Ovary (tissue), 9 donors: ENCODE data around the gene NOL11. TPM values are rescaled to one million over a fixed set of nuclear protein-coding genes. Genes with fewer than 3 reads are reported as not detected.
"Not testable (repeated sequence)": the region's sequence is repeated elsewhere in the genome, so short reads cannot be mapped to it uniquely, and the experiment has no call there.

ENCODE experiments used
- DNase-seq, 5 donors: peaks; one replicate each; pipeline ENCODE4 v3.0.0-alpha.2; 2019 to 2020
- H3K27ac ChIP-seq, 2 donors: fragments of 200-600 bp; one replicate each; pipeline versions ENCODE4 v1.5.1 to v1.8.0; 2019 to 2022
- H3K27me3 ChIP-seq: fragments of 200-600 bp; one replicate; pipeline ENCODE4 v1.8.0; 2022
- H3K36me3 ChIP-seq: fragments of 200-600 bp; sonication (generic); one replicate; pipeline ENCODE4 v1.5.1; 2019
- H3K4me1 ChIP-seq: one replicate; pipeline ENCODE4 v1.8.1; 2013; ENCODE audit warnings: mild to moderate bottlenecking, moderate library complexity; ENCODE audit not compliant: insufficient read depth
- H3K4me3 ChIP-seq: fragments of 200-600 bp; sonication (generic); one replicate; pipeline ENCODE4 v1.5.1; 2017
- H3K9me3 ChIP-seq, 2 donors: fragments of 200-600 bp in 1 of 2; sonication (generic) in 1 of 2; one replicate each; pipeline versions ENCODE4 v1.5.1 to v1.8.1; 2013 to 2019; ENCODE audit warnings: mild to moderate bottlenecking in 1 of 2, moderate library complexity in 1 of 2
- EP300 ChIP-seq: sonication (generic); formaldehyde crosslinking; IDR thresholded peaks from one replicate; pipeline ENCODE4 v1.6.1; 2017; ENCODE audit warnings: antibody characterized with exemption
- POLR2A ChIP-seq: fragments of 450-650 bp; IDR thresholded peaks from one replicate; pipeline ENCODE4 v1.6.1; 2017; ENCODE audit warnings: antibody characterized with exemption, mild to moderate bottlenecking, moderate library complexity
- WGBS, 3 donors: extraction: QIAGEN DNeasy Blood & Tissue Kit in 1 of 3; methylation state at CpG; one replicate each; pipeline versions ENCODE4 v1.1.5 to v1.1.7; 2013 to 2017; 5-methylcytosine and 5-hydroxymethylcytosine counted together
- intact Hi-C, 4 donors: fragments of 100-400 bp; cut with DNase I; formaldehyde crosslinking; loops; one replicate each; pipeline versions ENCODE4 v1.11.0 to v1.15.1; 2022 to 2023
- polyA plus RNA-seq, 2 donors: library from polyadenylated mRNA; stranded (reverse); fragments of 200-250 nt in 1 of 2; fragments of 350-450 nt in 1 of 2; fragmentation: Illumina TruSeq in 1 of 2; extraction: RNeasy Lipid Tissue Mini Kit (QIAGEN cat#74804) in 1 of 2; gene quantifications; one replicate each; pipeline ENCODE4 v1.2.3, GENCODE V29; 2013 to 2014
- total RNA-seq, 7 donors: library from RNA; depleted of rRNA in 2 of 7; stranded (reverse); fragments of >200 nt in 2 of 7; fragmentation: NEBNext Ultra II Directional in 3 of 7; extraction: Animal tissue kit (Norgen Biotek cat#: 25700) in 3 of 7; gene quantifications; one replicate each; pipeline versions ENCODE4 v1.1.0 to v1.2.4, GENCODE V29; 2016 to 2023
- TF ChIP-seq, protein P1 (sequence below), 3 donors: fragments of 450-650 bp in 2 of 3; fragments of 200-600 bp in 1 of 3; IDR thresholded peaks; one replicate each; pipeline versions ENCODE4 v1.5.1 to v1.8.0; 2016 to 2022; ENCODE audit warnings: antibody characterized with exemption in 3 of 3, mild to moderate bottlenecking in 1 of 3
- donor health status: DM: no; HTN: no; CAD: no; lungs with moderate emphysema.
- donor health status: DM: no; HTN: no; CAD: no.
- donor health status: Bipolar disorder and iron deficiency.
- donor health status: DM: yes; HTN: yes; CAD: no.
- donor health status: DM: no; HTN: no; CAD: no.
- donor health status: DM: yes; HTN: yes; CAD: no.

Gene NOL11
- total and polyA plus RNA-seq, 9 donors, result 21.0 to 56.3 (median 32.2) TPM

DNA sequence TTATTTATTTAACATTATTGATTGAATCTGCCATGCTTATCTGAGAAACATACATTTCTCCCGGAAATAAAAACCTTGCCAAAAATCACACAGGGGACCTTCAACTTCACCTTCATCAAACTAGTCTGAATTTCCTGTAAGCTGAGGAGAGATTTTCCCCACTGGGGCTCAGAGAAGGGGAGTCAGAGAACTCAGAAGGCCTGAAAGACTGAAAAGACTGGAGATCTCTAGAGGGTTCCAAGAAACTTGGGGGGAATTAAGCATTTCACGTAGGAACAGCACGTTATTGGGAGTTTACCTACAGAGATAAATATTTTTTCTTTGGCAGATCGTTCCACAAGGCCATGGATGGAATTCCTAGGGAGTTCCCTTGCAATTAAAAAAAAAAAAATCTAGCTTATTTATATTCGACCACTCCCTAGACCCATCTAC is 528 bp upstream of the NOL11 start:
- peaks cover 6% of the 10 kb centered on the region for H3K4me1 ChIP-seq
- intact Hi-C loops, result no loop called here
- no peaks in the 10 kb centered on the region for H3K36me3 ChIP-seq

DNA sequence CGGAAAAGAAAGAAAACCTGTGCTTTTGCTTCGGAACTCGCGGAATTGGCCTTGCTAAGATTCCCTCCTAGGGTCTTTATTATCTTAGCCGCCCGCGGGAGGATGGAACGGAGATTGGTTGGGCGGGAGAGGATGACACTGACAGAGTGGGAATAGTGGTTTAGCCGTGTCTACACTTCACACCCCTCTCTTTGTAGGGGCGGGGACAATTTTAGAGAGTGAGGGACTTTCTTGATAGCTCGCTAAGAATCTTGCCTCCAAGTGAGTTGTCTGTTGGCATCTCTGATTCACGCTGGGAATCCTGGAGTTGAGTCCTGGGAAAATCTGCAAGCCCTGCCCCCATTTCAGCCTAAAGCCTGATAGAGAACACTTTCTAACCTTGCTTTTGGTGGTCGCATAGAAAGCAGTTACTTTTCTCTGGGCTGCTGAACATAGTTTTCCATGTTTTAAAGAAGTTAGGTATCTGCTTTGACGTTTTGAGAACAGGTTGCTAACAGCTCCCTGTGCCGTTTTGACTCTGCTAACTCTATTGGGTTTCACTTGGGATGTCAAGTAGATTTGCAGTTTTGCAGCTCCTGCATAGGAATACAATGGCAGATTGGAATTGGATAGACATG is 697 bp downstream of the NOL11 start:
- WGBS, 3 donors, result 0 to 1% (median 1%) methylated on average over 16 of the region's 16 CpGs
- Histone ChIP-seq H3K36me3 (no peaks in the 10 kb centered on the region), H3K27ac (peak overlapping the region; percentile 33 to 61), H3K27me3 (no peaks in the 10 kb centered on the region), H3K4me1 (peaks cover 6% of the 10 kb centered on the region), H3K4me3 (peak overlapping the region; percentile 67), H3K9me3 (no peaks in the 10 kb centered on the region)
- TF ChIP-seq, protein P1, sequence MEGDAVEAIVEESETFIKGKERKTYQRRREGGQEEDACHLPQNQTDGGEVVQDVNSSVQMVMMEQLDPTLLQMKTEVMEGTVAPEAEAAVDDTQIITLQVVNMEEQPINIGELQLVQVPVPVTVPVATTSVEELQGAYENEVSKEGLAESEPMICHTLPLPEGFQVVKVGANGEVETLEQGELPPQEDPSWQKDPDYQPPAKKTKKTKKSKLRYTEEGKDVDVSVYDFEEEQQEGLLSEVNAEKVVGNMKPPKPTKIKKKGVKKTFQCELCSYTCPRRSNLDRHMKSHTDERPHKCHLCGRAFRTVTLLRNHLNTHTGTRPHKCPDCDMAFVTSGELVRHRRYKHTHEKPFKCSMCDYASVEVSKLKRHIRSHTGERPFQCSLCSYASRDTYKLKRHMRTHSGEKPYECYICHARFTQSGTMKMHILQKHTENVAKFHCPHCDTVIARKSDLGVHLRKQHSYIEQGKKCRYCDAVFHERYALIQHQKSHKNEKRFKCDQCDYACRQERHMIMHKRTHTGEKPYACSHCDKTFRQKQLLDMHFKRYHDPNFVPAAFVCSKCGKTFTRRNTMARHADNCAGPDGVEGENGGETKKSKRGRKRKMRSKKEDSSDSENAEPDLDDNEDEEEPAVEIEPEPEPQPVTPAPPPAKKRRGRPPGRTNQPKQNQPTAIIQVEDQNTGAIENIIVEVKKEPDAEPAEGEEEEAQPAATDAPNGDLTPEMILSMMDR (IDR thresholded peaks at IDR 0.05), result no peak
- TF ChIP-seq EP300, result no peak
- no peak for TF ChIP-seq POLR2A
- intact Hi-C loops, result no loop called here
- DNase-seq, result no peak

More for the DNA sequence above, 528 bp upstream of the NOL11 start:
- DNase-seq, result no peak
- WGBS, 3 donors, result 0 to 2% (median 2%) methylated on average over 5 of the region's 5 CpGs
- Histone ChIP-seq H3K4me3 (peak overlapping the region; percentile 41), H3K27me3 (no peaks in the 10 kb centered on the region), H3K9me3 (no peaks in the 10 kb centered on the region), H3K27ac (peak overlapping the region in 1 of 2 donors; percentile 65)
- TF ChIP-seq, protein P1 (IDR thresholded peaks at IDR 0.05), result no peak
- no peak for TF ChIP-seq POLR2A
- no peak for TF ChIP-seq EP300

DNA sequence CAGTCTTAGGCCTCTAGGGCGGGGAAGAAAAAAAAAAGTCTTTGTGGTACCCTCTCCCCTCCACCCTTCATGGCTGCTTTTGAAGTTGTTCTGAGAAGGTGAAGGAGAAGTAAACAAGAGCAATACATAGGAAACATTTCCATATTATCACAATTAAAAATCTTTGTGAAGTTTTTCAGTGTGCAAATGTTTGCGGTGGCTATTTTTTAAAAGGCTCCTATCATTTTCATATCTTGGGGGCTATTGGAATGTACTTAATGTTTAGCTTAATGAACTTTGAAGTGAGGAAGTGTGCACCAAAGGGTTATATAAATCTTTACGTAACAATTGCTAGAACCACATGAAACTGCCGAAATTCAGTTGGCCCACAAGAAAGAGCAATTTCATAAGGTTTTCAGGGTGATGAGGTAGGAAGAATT is 7.6 kb downstream of the NOL11 start:
- Histone ChIP-seq H3K36me3 (no peaks in the 10 kb centered on the region), H3K27ac (no peak overlapping the region), H3K9me3 (no peaks in the 10 kb centered on the region), H3K4me1 (no peaks in the 10 kb centered on the region), H3K27me3 (no peaks in the 10 kb centered on the region), H3K4me3 (no peak overlapping the region)
- no peak for DNase-seq
- no peak for TF ChIP-seq EP300
- no peak for TF ChIP-seq POLR2A
- TF ChIP-seq, protein P1 (IDR thresholded peaks at IDR 0.05), result no peak
- 89 to 95% (median 95%) methylated on average over 4 of the region's 4 CpGs for whole genome bisulfite sequencing, 3 donors
- intact Hi-C loops, result loop anchor here in 2 of 4 donors (10.0 kb wide), 1 partner anchor 99 kb away; the partner anchor contains the start of gene BPTF (in 2 of the 2)

DNA sequence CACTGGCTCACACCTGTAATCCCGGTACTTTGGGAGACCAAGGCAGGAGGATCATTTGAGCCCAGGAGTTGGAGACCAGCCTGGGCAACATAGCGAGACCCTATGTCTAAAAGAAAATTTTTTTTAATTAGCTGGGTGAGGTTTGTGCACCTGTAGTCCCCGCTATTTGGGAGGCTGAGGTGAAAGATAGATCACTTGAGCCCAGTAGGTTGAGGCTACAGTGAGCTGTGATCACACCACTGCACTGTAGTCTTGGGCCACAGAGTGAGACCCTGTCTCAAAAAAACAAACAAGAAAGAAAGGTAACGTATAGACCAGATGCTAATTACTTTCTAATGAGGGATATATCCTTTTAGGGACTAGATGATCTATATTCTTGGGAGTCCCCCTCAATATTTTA is 8.1 kb downstream of the NOL11 start:
- intact Hi-C loops, result loop anchor here in 2 of 4 donors (10.0 kb wide), 1 partner anchor 99 kb away; the partner anchor contains the start of gene BPTF (in 2 of the 2)
- no peak for DNase-seq
- TF ChIP-seq POLR2A (no peak), EP300 (no peak)
- TF ChIP-seq, protein P1 (IDR thresholded peaks at IDR 0.05), result no peak
- no peaks in the 10 kb centered on the region for H3K9me3 ChIP-seq
- H3K4me3 ChIP-seq, result no peak overlapping the region
- H3K27ac ChIP-seq, result no peak overlapping the region
- no peaks in the 10 kb centered on the region for H3K4me1 ChIP-seq
- H3K36me3 ChIP-seq, result no peaks in the 10 kb centered on the region
- 92 to 95% (median 94%) methylated on average over 4 of the region's 4 CpGs for WGBS, 3 donors
- no peaks in the 10 kb centered on the region for H3K27me3 ChIP-seq

DNA sequence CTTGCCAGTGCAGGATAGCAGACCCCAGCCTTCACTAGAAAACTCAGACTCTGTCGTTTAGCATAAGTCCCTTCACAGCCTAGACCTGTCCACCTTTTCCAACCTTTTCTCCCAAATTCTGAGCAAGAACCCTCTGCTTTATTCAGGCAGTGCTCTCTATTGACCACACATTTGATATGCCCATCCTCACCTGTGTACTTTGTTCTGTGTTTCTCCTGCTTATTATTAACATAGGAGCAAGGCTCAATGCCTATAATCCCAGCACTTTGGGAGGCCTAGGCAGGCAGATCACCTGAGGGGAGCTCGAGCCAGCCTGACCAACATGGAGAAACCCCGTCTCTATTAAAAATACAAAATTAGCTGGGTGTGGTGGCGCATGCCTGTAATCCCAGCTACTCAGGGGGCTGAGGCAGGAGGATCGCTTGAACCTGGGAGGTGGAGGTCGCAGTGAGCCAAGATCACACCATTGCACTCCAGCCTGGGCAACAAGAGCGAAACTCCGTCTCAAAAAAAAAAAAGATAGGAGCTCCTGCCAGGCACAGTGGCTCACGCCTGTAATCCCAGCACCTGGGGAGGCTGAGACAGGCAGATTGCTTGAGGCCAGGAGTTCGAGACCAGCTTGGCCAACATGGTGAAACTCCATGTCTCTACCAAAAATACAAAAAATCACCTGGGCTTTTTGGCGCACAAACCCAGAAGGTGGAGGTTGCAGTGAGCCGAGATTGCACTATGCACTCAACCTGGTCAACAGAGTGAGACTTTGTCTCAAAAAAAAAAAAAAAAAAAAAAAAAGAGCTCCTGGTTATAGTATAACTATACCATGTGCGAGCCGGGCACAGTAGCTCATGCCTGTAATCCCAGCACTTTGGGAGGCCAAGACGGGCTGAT is 9.7 kb downstream of the NOL11 start:
- 92 to 95% (median 94%) methylated on average over 15 of the region's 15 CpGs for WGBS, 3 donors
- H3K9me3 ChIP-seq, H3K4me3 ChIP-seq, H3K27ac ChIP-seq, H3K36me3 ChIP-seq, DNase-seq, H3K27me3 ChIP-seq, H3K4me1 ChIP-seq: not testable (repeated sequence)
- intact Hi-C loops, result loop anchor here in 2 of 4 donors (10.0 kb wide), 1 partner anchor 97 kb away; the partner anchor contains the start of gene BPTF (in 2 of the 2)
